NK-92 treated with Interleukin-12 subunit alpha and Interleukin-12 subunit beta, amount 100 ng/mL, for 24 hours (cell line): ENCODE results near the gene BDKRB2.
A peak's percentile ranks its signal among the peaks of the same experiment; 100 is the strongest.

Source experiments
- DNase-seq: peaks from one replicate; lab custom pipeline; 2025; lab: John Stamatoyannopoulos, UW

The BDKRB2 gene

DNA sequence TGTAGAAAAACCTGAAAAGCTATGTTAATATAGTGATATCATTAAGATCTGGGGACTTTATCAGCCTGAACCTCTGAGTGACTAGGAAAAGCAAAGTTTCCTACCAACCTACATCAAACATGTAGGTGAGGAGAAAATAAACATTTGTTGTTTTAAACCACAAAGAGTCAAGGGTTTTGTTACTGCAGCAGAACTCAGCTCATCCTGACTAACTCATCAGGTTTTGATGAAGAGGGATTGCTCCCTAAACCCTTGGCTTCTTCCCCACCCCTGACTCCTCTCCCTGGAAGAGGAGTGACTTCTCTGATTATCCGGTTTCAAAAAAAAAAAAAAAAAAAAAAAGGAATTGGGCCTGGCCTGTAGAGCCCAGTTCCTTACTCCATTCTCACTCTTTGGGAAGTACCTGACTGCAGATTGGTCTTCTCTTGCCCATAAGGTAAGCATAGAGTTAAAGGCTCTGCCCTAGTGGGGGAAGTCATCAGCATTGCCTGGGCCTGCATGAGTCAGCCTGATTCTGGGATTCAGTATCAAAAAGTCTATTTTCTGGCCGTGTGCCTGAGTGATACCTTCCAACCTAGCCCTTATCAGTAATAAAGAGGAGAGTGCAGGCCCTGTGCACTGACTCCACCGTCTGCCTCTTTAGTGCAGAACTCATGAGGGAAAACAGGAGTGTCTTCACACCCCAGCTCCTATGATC, 68.3 kb downstream of the BDKRB2 start:
- no peak for DNase-seq

DNA sequence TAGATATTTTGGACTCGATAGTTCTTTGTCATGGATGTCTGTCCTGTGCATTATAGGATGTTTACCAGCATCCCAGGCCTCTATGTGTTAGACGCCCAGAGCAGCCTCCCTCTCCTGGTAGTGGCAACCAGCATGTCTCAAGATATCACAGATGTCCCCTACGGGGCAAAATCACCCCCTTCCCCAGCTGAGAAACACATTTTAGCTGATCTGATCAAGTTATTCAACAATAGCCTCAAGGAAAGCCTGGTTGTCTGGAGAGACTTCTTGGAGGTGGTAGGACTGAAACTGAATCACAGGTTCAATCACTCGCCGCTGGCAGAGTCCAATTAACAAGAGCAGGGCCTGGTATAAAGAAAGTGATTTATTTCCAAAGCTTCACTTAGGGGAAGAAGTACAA, 69.0 kb downstream of the BDKRB2 start:
- no peak for DNase-seq

- DNase-seq = no peak
These were observed 69.5 kb downstream of the BDKRB2 start for GRCh38 chr14:96274122-96274521.

GRCh38 chr14:96274543-96274942, 69.9 kb downstream of the BDKRB2 start:
- DNase-seq = no peak

- DNase-seq = peak; percentile 36
These were observed 70.8 kb downstream of the BDKRB2 start for GRCh38 chr14:96275177-96276112.

- no peak for DNase-seq
These were observed 73.3 kb downstream of the BDKRB2 start for GRCh38 chr14:96277890-96278289.

- no peak for DNase-seq
These were observed 74.9 kb downstream of the BDKRB2 start for GRCh38 chr14:96279564-96279963.

DNA sequence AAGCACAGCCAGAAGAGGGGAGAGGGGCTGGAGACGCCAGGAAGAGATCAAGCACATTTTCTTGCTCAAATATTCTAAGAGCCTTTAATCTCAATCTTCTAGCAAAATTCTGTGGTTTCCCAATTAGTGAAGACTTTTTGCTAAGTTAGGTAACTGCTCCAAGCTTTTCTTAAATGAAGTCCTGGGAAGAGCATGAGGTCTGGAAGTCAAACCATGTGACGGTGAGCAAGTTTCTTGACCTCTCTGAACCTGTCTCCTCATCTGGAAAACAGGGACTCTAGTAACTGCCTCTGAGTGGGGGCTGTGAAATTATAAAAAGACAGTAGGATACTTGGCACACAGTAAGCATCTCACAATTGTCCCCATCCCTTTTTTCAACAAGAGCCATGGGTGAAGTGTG, 75.5 kb downstream of the BDKRB2 start:
- DNase-seq = no peak

- no peak for DNase-seq
These were observed 76.8 kb downstream of the BDKRB2 start for GRCh38 chr14:96281486-96281885.

DNA sequence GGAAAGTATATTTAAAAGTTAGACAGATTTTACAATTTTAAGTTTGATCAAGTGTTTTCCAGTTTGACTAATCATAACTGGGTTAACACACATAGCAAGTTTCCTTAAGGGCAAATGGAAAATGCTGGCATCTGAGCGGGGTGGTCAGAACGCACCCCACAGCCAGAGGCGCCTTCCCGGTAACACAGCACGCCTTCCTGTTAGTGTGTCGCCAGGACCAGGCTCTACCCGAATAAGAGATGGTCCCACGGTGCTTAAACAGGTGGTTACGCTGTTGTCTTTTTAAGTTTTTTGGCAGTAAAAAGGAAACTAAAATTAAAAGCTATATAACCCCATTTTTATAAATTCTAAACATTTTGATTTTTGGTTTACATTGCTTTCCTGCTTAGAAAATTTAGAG, 79.4 kb downstream of the BDKRB2 start:
- DNase-seq = no peak

- no peak for DNase-seq
These were observed 79.8 kb downstream of the BDKRB2 start for GRCh38 chr14:96284430-96284829.

DNA sequence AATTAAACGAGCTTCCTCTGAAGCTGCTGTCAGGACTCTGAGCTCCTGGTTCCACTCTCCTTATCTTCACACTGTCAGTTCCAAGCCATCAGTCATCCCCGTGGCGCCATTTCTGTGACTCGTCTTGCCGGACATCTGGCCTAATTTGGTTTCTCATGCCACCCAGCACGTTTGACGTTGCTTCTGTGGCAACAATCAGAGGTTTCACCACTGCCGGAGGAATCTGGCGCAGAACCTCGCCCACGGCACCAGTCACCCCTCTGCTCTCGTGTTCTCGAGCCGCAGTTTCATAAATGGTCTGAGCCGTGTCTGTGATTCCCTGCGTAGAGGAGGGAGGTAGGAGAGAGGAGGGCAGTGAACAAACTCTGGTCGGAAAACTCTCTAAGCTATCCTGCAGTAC, 81.0 kb downstream of the BDKRB2 start:
- DNase-seq = no peak

DNA sequence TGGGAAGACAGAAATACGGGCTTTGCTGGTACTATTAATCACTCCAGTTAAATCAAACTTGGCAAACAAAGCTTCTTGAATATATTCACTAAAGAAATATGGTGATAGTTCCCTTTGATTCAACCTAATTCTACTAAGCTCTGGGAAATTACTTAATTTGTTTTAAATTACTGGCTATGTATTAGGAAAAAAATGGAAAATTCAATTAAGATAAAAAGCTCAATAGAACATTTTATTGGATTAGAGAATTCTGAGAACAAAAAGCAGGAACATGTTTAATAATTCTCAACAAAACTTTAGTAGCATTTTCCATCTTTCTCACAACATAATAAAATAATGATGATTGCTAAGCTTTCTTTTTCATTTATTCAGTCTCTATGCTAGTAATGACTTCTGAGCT, 81.6 kb downstream of the BDKRB2 start:
- no peak for DNase-seq

GRCh38 chr14:96287856-96288255, 83.2 kb downstream of the BDKRB2 start:
- DNase-seq = no peak
